Neutrophil (primary cell): ENCODE results near the gene TSSK6.

Experiments used
- H3K27ac ChIP-seq: fragments of 200-600 bp; sonication (generic); 2 replicates; pipeline ENCODE4 v1.5.1; 2016; ENCODE audit warnings: mild to moderate bottlenecking, moderate library complexity
- H3K27me3 ChIP-seq: fragments of 200-600 bp; sonication (generic); 2 replicates; pipeline ENCODE4 v1.6.0; 2016; ENCODE audit warnings: mild to moderate bottlenecking
- H3K36me3 ChIP-seq: fragments of 200-600 bp; sonication (generic); 2 replicates; pipeline ENCODE4 v1.5.1; 2017
- H3K4me1 ChIP-seq, 2 experiments: fragments of 200-600 bp in 1 of 2; sonication (generic) in 1 of 2; 1 replicate in 1 of 2; 2 replicates in 1 of 2; pipeline versions ENCODE4 v1.5.1 to v1.6.1; 2013 to 2016; ENCODE audit warnings: low read depth in 1 of 2, low read length in 1 of 2, mild to moderate bottlenecking in 1 of 2, moderate library complexity in 1 of 2; ENCODE audit not compliant: control insufficient read depth in 1 of 2, insufficient read depth in 1 of 2
- H3K4me3 ChIP-seq, 2 experiments: fragments of 200-600 bp in 1 of 2; sonication (generic) in 1 of 2; 1 replicate in 1 of 2; 2 replicates in 1 of 2; pipeline ENCODE4 v1.5.1; 2013 to 2016; ENCODE audit warnings: low read depth in 1 of 2, low read length in 1 of 2, mild to moderate bottlenecking in 1 of 2, moderate library complexity in 1 of 2
- H3K9me3 ChIP-seq: fragments of 200-600 bp; sonication (generic); 2 replicates; pipeline ENCODE4 v1.5.1; 2016
- TF ChIP-seq, protein P1 (sequence below): fragments of 200-600 bp; sonication (generic); IDR thresholded peaks from 2 replicates; pipeline ENCODE4 v1.5.1; 2016; ENCODE audit warnings: antibody characterized with exemption

Gene TSSK6

DNA sequence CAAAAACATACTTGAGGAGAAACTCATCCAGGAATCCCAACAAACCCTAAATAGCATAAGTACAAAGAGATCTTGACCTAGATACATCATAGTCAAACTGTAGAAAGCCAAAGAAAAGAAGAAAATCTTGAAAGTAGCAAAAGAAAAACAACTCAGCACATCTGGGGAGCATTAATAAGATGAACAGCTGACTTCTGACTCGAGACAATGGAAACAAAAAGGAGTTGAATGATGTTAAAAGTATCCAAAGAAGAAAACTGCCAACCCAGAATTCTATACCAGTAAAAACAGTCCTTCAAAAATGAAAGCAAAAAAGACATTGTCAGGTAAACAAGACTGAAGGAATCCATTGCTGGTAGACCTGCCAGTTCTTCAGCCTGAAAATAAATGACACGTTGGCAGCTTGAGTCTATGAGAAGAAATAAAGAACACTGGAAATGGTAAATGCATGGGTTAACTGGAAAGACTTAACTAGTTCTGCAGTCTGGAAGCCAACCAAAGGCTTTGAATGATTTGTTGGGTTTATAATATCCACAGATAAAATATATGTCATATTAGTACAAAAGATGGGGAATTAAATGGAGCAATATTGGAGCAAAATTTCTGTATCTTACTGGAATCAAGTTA lies 46.8 kb downstream of the TSSK6 start:
- H3K9me3 ChIP-seq, result no peaks in the 10 kb centered on the region
- peaks cover 24% of the 10 kb centered on the region for H3K36me3 ChIP-seq
- H3K4me3 ChIP-seq, result no peak overlapping the region
- TF ChIP-seq, protein P1, sequence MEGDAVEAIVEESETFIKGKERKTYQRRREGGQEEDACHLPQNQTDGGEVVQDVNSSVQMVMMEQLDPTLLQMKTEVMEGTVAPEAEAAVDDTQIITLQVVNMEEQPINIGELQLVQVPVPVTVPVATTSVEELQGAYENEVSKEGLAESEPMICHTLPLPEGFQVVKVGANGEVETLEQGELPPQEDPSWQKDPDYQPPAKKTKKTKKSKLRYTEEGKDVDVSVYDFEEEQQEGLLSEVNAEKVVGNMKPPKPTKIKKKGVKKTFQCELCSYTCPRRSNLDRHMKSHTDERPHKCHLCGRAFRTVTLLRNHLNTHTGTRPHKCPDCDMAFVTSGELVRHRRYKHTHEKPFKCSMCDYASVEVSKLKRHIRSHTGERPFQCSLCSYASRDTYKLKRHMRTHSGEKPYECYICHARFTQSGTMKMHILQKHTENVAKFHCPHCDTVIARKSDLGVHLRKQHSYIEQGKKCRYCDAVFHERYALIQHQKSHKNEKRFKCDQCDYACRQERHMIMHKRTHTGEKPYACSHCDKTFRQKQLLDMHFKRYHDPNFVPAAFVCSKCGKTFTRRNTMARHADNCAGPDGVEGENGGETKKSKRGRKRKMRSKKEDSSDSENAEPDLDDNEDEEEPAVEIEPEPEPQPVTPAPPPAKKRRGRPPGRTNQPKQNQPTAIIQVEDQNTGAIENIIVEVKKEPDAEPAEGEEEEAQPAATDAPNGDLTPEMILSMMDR, result no peak
- H3K27me3 ChIP-seq, result no peaks in the 10 kb centered on the region
- peaks cover 36 to 44% of the 10 kb centered on the region in 2 experiments for H3K4me1 ChIP-seq
- H3K27ac ChIP-seq, result peak overlapping the region; percentile 26

DNA sequence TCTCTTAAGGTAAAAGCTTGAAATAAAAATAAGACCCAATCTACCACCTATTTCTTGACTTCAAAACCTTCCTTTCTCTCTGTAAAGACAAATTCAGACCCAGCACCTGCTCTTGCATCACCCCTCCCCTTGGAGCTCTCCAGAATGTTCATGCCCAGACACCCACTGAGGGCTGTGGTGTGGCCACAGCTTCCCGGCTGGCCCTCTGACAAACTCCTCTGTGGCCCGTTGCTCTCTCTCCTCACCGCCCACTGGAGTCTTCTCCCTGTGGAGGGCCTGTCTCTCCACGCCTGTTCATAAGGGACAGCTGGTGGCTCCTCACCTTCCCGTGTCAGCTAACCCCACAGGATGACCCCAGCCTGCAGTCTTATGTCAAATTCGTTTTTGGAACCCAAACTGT lies 49.1 kb downstream of the TSSK6 start:
- TF ChIP-seq, protein P1, result no peak
- Histone ChIP-seq H3K27me3 (no peaks in the 10 kb centered on the region), H3K27ac (peak overlapping the region; percentile 99), H3K9me3 (no peaks in the 10 kb centered on the region), H3K4me3 (no peak overlapping the region), H3K4me1 (peaks cover 49 to 55% of the 10 kb centered on the region in 2 experiments), H3K36me3 (peaks cover 19% of the 10 kb centered on the region)

DNA sequence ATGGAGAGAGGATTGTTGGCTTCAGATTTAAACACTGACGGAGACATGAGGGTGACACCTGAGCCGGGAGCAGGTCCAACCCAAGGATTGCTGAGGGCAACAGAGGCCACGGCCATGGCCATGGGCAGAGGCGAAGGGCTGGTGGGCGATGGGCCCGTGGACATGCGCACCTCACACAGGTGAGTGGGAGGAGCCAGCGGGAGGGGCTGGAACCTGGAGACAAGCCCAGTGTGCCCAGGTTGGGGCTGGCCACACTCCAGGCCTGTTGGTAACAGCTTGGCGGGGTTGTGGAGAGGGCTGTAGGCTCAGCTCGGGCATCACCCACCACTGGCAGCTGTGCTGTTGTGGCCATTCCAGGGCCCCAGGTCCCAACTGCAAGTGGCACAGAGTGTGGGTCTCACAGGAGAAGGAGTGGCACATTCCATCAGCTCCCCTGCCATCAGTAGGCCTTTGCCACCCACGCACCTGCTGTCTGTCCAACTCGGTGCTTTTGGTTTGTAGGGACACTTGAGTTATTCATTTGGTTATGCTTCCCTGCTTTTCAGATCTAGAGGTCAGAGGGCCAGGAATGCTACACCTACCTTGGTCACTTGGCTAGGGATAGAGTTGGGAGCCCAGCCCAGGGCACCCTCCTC lies 49.8 kb downstream of the TSSK6 start:
- H3K36me3 ChIP-seq, result peaks cover 19% of the 10 kb centered on the region
- no peaks in the 10 kb centered on the region for H3K27me3 ChIP-seq
- H3K4me3 ChIP-seq, result no peak overlapping the region
- TF ChIP-seq, protein P1, result no peak
- H3K9me3 ChIP-seq, result no peaks in the 10 kb centered on the region
- peak overlapping the region; percentile 99 for H3K27ac ChIP-seq
- H3K4me1 ChIP-seq, result peaks cover 49 to 55% of the 10 kb centered on the region in 2 experiments

DNA sequence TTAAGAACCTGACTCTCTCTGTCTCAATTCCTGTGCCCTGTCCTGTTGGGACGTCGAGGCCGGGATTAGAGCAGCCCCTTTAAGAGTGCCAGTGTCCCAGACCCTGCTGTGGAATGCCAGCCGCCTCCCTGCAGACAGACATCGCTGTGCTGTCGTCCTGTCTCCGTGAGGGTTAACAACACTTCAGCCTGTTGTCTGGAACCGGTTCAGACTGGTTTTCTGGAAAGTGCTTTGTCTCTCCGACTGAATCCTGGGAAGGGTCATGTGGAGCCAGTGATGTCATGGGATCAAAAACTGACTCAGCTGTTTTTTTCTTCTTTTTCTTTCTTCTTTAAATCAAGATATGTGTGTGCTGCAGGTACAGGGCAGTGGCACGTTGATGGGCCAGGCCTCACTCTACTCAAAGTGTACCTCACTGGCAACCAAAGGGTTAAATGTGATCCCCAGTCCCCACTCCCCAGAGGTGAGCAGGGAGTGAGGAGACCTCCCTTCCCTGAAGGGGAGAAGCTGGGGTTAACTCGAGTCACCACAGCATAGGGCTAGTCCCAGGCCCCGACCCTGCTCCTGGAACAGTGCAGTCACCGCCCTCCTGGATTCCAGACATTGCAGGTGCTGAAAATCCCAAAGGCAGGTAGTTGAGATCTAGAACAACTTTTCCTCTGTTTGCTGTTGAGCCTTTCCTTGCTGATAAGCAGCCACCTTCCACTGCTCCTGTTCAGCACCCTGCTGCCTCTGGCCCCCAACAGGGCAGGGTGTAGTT lies 50.8 kb downstream of the TSSK6 start:
- H3K4me3 ChIP-seq, result no peak overlapping the region
- H3K4me1 ChIP-seq, result peaks cover 50 to 55% of the 10 kb centered on the region in 2 experiments
- peaks cover 19% of the 10 kb centered on the region for H3K36me3 ChIP-seq
- no peaks in the 10 kb centered on the region for H3K9me3 ChIP-seq
- H3K27me3 ChIP-seq, result no peaks in the 10 kb centered on the region
- TF ChIP-seq, protein P1, result no peak
- H3K27ac ChIP-seq, result peak overlapping the region; percentile 99
